Measurements from ENCODE around the gene ZNF124.
"Not testable (repeated sequence)": the region's sequence is repeated elsewhere in the genome, so short reads cannot be mapped to it uniquely, and the experiment has no call there.

ZNF124 gene

GRCh38 chr1:247146671-247147070, 25.1 kb downstream of the ZNF124 start:
- H3K9me3 Mint-ChIP-seq = peaks cover 30 to 33% of the 10 kb centered on the region in 2 donors
- no peak overlapping the region for H3K4me3 Mint-ChIP-seq
- no peak for ATAC-seq (replicated peaks)
- no peaks in the 10 kb centered on the region for H3K27me3 Mint-ChIP-seq
- peaks cover 64 to 76% of the 10 kb centered on the region in 2 donors for H3K36me3 Mint-ChIP-seq
- no peaks in the 10 kb centered on the region for H3K4me1 Mint-ChIP-seq
- DNase-seq = no peak
- H3K27ac Mint-ChIP-seq = no peak overlapping the region

- peaks cover 36 to 37% of the 10 kb centered on the region in 2 donors for H3K9me3 Mint-ChIP-seq
- no peak for ATAC-seq (replicated peaks)
- DNase-seq = no peak
Measured at GRCh38 chr1:247145279-247145678, 26.5 kb downstream of the ZNF124 start.

GRCh38 chr1:247139557-247139956, 32.3 kb downstream of the ZNF124 start:
- not testable (repeated sequence) for DNase-seq; H3K27ac Mint-ChIP-seq; ATAC-seq (replicated peaks); H3K4me3 Mint-ChIP-seq; H3K27me3 Mint-ChIP-seq; H3K4me1 Mint-ChIP-seq
- peaks cover 46 to 61% of the 10 kb centered on the region in 2 donors for H3K9me3 Mint-ChIP-seq
- H3K36me3 Mint-ChIP-seq = peaks cover 61 to 81% of the 10 kb centered on the region in 2 donors

More at GRCh38 chr1:247145279-247145678, 26.5 kb downstream of the ZNF124 start:
- Mint-ChIP-seq H3K27me3 (no peaks in the 10 kb centered on the region), H3K4me3 (no peak overlapping the region), H3K27ac (no peak overlapping the region), H3K36me3 (peaks cover 68 to 78% of the 10 kb centered on the region in 2 donors), H3K4me1 (no peaks in the 10 kb centered on the region)

- no peak for DNase-seq
- Mint-ChIP-seq H3K4me3 (no peak overlapping the region), H3K9me3 (peaks cover 25 to 30% of the 10 kb centered on the region in 2 donors), H3K27me3 (no peaks in the 10 kb centered on the region), H3K36me3 (peaks cover 64 to 66% of the 10 kb centered on the region in 2 donors), H3K27ac (no peak overlapping the region), H3K4me1 (peaks cover 6 to 16% of the 10 kb centered on the region in 2 donors)
- no peak for ATAC-seq (replicated peaks)
Measured at GRCh38 chr1:247131236-247131635, 40.6 kb downstream of the ZNF124 start.

- DNase-seq; H3K27me3 Mint-ChIP-seq; ATAC-seq (replicated peaks); H3K9me3 Mint-ChIP-seq: not testable (repeated sequence)
- peaks cover 31 to 36% of the 10 kb centered on the region in 2 donors for H3K36me3 Mint-ChIP-seq
- H3K4me3 Mint-ChIP-seq = peak overlapping the region; percentile 85 to 94
- H3K4me1 Mint-ChIP-seq = peaks cover 6 to 10% of the 10 kb centered on the region in 2 donors
- peak overlapping the region; percentile 14 for H3K27ac Mint-ChIP-seq
Measured at GRCh38 chr1:247127519-247128282, 44.1 kb downstream of the ZNF124 start.

- peak; percentile 72 to 75 for ATAC-seq (replicated peaks)
- Mint-ChIP-seq H3K4me1 (peaks cover 6 to 10% of the 10 kb centered on the region in 2 donors), H3K36me3 (peaks cover 20 to 26% of the 10 kb centered on the region in 2 donors)
- not testable (repeated sequence) for H3K27me3 Mint-ChIP-seq, H3K4me3 Mint-ChIP-seq, DNase-seq, H3K9me3 Mint-ChIP-seq, H3K27ac Mint-ChIP-seq
Measured at GRCh38 chr1:247126601-247127000, 45.2 kb downstream of the ZNF124 start.

- H3K9me3 Mint-ChIP-seq, H3K27ac Mint-ChIP-seq, H3K27me3 Mint-ChIP-seq, DNase-seq, H3K4me3 Mint-ChIP-seq: not testable (repeated sequence)
- peaks cover 17 to 21% of the 10 kb centered on the region in 2 donors for H3K36me3 Mint-ChIP-seq
- peak; percentile 98 to 99 for ATAC-seq (replicated peaks)
- peaks cover 6 to 10% of the 10 kb centered on the region in 2 donors for H3K4me1 Mint-ChIP-seq
Measured at GRCh38 chr1:247126166-247126565, 45.7 kb downstream of the ZNF124 start.

GRCh38 chr1:247121382-247121781, 50.4 kb downstream of the ZNF124 start:
- no peak overlapping the region for H3K4me3 Mint-ChIP-seq
- peaks cover 0 to 4% of the 10 kb centered on the region in 2 donors for H3K9me3 Mint-ChIP-seq
- H3K27me3 Mint-ChIP-seq = no peaks in the 10 kb centered on the region
- DNase-seq = no peak
- no peak overlapping the region for H3K27ac Mint-ChIP-seq
- peaks cover 0 to 2% of the 10 kb centered on the region in 2 donors for H3K36me3 Mint-ChIP-seq
- no peak for ATAC-seq (replicated peaks)
- H3K4me1 Mint-ChIP-seq = no peaks in the 10 kb centered on the region

GRCh38 chr1:247120408-247120668, 51.5 kb downstream of the ZNF124 start:
- H3K9me3 Mint-ChIP-seq; H3K27me3 Mint-ChIP-seq; H3K4me3 Mint-ChIP-seq; H3K27ac Mint-ChIP-seq; H3K4me1 Mint-ChIP-seq; DNase-seq; H3K36me3 Mint-ChIP-seq; ATAC-seq (replicated peaks): not testable (repeated sequence)

GRCh38 chr1:247119600-247120407, 52.0 kb downstream of the ZNF124 start:
- DNase-seq (no peak), ATAC-seq (replicated peaks) (peak in 1 of 2 donors; percentile 20)
- Mint-ChIP-seq H3K27ac (no peak overlapping the region), H3K36me3 (peaks cover 3% of the 10 kb centered on the region in 2 donors), H3K9me3 (peaks cover 0 to 6% of the 10 kb centered on the region in 2 donors), H3K27me3 (peaks cover 0 to 3% of the 10 kb centered on the region in 2 donors), H3K4me1 (peaks cover 2 to 4% of the 10 kb centered on the region in 2 donors), H3K4me3 (no peak overlapping the region)

- Mint-ChIP-seq H3K4me3 (no peak overlapping the region), H3K27ac (no peak overlapping the region), H3K27me3 (peaks cover 0 to 8% of the 10 kb centered on the region in 2 donors), H3K9me3 (peaks cover 0 to 6% of the 10 kb centered on the region in 2 donors), H3K36me3 (peaks cover 2 to 3% of the 10 kb centered on the region in 2 donors), H3K4me1 (peaks cover 6 to 11% of the 10 kb centered on the region in 2 donors)
- DNase-seq = no peak
- ATAC-seq (replicated peaks) = peak; percentile 52 to 61
Measured at GRCh38 chr1:247118946-247119446, 52.8 kb downstream of the ZNF124 start.

GRCh38 chr1:247115545-247115944, 56.3 kb downstream of the ZNF124 start:
- no peak for DNase-seq
- H3K4me1 Mint-ChIP-seq = peaks cover 13 to 17% of the 10 kb centered on the region in 2 donors
- H3K36me3 Mint-ChIP-seq = peaks cover 2 to 6% of the 10 kb centered on the region in 2 donors
- no peak for ATAC-seq (replicated peaks)
- H3K9me3 Mint-ChIP-seq = peaks cover 0 to 1% of the 10 kb centered on the region in 2 donors
- H3K27me3 Mint-ChIP-seq = peaks cover 14 to 36% of the 10 kb centered on the region in 2 donors
- H3K4me3 Mint-ChIP-seq = no peak overlapping the region
- no peak overlapping the region for H3K27ac Mint-ChIP-seq

- Mint-ChIP-seq H3K9me3 (peaks cover 0 to 1% of the 10 kb centered on the region in 2 donors), H3K36me3 (peaks cover 2 to 6% of the 10 kb centered on the region in 2 donors), H3K27me3 (peaks cover 14 to 37% of the 10 kb centered on the region in 2 donors), H3K4me1 (peaks cover 14 to 19% of the 10 kb centered on the region in 2 donors), H3K4me3 (no peak overlapping the region), H3K27ac (no peak overlapping the region)
- DNase-seq (no peak), ATAC-seq (replicated peaks) (no peak)
Measured at GRCh38 chr1:247115141-247115510, 56.7 kb downstream of the ZNF124 start.

- H3K27ac Mint-ChIP-seq = no peak overlapping the region
- H3K27me3 Mint-ChIP-seq = peaks cover 19 to 42% of the 10 kb centered on the region in 2 donors
Measured at GRCh38 chr1:247114351-247115140, 57.3 kb downstream of the ZNF124 start.

More at GRCh38 chr1:247114351-247115140, 57.3 kb downstream of the ZNF124 start:
- H3K9me3 Mint-ChIP-seq = peaks cover 0 to 1% of the 10 kb centered on the region in 2 donors
- H3K36me3 Mint-ChIP-seq = peaks cover 2 to 6% of the 10 kb centered on the region in 2 donors
- DNase-seq = no peak
- no peak for ATAC-seq (replicated peaks)
- H3K4me3 Mint-ChIP-seq = no peak overlapping the region
- peaks cover 15 to 19% of the 10 kb centered on the region in 2 donors for H3K4me1 Mint-ChIP-seq
